ENCODE data around the gene ZMYM2.

The ZMYM2 gene

DNA sequence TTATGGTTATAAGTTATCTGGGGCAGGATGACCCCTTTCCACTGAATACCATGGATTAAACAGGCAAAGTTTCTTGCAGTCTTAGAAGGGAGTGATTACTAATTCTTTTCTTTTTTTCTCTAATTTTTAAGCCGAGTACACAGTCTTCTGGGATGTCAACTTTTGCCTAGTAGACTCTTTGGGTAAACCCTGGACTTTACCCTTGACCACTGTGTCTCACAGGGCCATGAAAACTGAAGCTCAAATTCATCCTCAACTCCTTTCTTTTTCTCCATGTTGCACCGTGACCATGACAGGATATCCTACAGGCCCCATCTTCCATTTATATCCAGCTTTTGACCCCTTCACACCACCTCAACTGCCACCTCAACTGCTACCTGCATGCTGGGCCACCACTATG is 150.5 kb downstream of the ZMYM2 start:
- no peak for DNase-seq

DNA sequence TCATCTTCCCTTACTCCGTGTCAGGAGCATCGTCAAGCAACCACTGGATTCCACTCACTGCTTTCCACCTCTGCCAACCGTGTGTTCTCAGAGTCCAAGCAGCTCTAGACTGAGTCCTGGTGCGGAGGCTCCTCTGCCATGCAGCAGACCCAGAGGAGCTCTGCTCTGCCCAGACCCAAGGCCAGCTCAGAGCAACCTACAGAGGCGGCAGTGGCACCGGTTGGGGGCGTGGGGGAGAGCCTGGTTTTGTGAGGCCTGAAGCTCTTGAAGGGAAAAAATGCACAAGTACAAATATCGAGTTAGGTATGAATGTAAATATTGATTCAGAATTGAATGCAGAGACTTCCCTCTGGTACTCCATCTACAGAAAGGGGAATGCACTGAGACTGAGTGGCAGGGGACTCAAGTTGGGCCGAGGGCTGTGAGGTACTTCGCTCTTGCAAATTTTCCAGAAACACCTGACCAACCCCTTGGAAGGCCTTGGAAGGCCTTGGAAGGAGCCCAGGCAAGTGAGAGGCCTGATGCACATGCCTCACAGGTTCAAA is 155.6 kb downstream of the ZMYM2 start:
- no peak for DNase-seq

- no peak for DNase-seq
Measured at GRCh38 chr13:20116213-20116612, 157.7 kb downstream of the ZMYM2 start.

- DNase-seq: peak; percentile 53
Measured at GRCh38 chr13:20118268-20119140, 160.0 kb downstream of the ZMYM2 start.

DNA sequence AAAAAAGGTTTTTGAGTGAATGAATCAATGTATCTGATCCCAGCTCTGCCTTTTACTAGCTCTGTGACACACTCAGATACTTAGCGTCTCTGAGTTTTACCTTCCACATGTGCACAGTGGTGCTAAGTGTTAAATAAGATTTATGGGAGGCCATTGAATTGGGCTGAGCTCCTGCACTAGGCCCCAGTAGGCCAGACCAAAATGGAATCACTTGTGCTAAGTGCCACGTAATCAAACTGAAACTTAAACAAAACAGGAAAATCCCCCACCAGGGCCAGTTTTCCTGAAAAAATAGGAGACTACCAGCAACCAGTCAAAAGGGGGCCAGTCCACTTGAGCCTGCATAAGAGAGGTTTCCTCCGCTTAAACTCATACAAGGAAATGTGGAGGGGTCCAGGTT is 161.4 kb downstream of the ZMYM2 start:
- DNase-seq: no peak

GRCh38 chr13:20121159-20121525 is 162.6 kb downstream of the ZMYM2 start:
- DNase-seq: no peak

DNA sequence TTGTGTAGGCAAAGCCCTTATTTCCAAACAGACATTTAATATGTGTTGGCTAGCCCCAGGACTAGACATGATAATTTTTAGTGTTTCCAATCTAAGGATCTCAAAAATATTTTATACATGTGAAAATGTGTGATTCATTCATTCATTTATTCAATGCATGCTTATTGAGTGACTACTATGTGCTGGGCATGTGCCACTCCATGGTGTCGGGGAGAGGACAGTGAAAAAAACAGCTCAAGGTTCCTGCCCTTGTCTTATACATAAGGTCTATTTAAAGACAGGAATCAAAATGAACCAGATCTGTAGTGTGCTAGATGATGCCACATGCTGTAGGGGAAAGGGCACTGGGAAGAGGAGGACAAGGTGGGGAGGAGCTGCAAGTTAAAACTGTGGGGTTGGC is 165.8 kb downstream of the ZMYM2 start:
- no peak for DNase-seq

DNA sequence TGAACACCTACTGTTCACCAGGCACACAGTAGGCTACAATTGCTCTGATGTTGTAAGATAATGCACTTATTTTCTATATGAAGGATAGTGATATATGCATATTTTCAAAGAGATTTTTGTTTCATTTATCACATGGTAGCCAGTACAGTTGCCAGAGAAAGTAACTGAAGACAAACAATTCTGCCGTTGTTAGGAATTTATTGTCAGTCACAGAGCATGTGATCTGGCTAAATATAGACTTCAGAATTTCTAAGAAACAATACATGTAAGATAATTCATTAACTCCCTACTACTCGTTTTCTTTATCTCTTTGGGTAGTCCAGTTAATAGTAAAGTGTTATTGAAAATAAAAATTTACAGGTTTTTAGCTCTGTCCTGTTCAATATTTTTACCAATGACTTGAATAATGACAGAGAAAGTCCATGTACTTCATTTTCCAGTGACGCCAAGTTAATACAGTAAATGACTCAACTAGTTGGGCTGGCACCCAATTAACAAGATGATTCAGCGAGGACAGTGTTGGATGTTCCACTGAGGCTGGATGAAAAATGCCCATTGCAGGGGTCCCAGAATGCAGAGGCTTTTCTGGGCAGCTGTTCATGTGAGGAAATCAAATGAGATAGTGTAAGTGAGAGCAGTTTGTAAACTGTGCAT is 166.7 kb downstream of the ZMYM2 start:
- DNase-seq: no peak

GRCh38 chr13:20125783-20126165 is 167.2 kb downstream of the ZMYM2 start:
- DNase-seq: no peak

DNA sequence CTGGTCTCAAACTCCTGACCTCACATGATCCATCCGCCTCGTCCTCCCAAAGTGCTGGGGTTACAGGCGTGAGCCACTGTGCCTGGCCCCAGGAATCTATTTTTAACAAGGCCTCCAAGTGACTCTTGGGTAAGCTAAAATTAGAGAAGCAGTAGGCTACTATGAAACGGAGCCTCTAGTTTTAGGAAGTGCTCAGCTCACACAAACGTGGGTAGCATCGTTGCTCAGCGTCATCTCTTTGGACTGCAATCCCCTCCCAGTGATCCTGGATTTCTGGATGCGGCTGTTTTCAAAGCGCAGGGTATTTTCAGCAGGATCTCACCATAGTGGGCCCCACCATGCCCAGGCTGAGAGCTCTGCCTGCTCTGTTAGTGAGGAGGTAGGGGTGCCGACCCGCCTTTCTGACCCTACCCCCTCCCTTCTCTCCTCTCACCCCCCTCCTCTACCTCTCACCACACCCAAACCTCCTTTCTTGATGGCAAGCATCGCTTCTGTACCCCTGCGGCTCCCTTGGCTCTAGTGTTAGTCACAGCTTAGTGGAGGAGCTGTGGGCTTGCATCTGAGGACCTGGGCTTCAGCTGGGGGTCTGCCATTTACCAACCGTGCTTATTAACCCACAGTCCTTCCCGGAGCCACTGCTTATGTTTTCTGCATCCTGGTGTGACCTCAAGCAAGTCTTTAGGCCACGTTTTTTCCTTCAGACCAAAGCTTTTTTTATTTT is 168.2 kb downstream of the ZMYM2 start:
- no peak for DNase-seq

- peak; percentile 1 for DNase-seq
Measured at GRCh38 chr13:20127262-20127561, 168.7 kb downstream of the ZMYM2 start.

DNA sequence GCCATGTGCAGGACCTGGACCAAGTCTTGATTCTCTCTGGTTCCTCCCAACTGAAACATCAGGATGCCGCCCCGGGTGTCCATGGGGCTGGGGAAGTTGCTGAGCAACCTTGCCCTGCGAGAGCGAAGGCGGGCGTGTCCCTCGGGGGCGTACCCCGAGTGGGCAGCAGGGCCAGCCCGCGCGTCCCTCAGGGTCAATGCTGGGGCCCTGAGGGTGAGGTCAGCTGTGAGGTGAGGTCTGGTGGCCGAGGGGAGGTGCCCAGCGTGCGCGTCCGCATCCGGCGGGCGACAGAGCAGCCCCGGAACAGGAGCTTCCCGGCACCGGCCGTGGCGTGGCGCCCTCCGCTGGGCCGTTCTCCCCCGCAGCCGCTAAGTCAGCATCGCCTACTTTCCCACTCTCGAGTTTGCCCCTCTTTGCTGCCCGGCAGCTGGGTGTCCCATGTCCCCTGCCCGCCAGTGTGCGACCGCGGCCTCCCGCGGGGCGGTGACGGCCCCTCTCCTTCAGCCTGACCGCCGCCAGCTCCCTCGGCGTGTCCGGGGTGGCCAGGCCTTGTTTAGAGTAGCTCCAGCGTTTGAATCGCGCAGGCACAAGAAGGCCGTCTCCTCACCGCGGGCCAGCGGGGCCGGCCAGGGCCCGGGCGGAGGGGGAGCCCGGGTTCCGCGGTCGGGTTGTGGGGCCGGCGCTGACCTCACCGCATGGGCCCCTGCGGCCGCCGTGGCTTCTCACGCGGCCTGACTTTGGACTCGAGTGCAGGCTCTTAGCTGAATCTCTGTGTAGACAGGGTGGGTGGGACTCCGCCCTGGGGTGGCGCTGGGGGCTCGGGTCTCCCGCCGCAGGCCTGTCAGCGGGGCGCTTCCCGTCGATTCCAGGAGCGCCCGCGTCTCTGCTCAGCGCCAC is 169.3 kb downstream of the ZMYM2 start:
- peak; percentile 54 for DNase-seq

GRCh38 chr13:20128459-20128931 is 170.0 kb downstream of the ZMYM2 start:
- DNase-seq: no peak

DNA sequence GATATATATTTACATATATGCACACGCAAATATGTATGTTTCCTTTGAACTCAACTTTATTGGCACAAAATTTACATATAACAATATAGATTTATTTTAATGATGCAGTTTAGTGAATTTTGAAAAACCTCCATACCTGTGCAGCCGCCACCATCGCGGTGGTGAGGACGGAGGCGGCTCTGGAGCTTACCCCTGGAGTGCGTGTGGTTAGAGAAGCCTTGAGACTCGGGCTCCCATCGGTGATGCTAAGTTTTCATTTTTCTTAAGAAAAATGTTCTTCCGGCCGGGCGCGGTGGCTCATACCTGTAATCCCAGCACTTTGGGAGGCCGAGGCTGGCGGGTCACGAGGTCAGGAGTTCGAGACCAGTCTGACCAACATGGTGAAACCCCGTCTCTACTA is 170.5 kb downstream of the ZMYM2 start:
- DNase-seq: no peak

DNA sequence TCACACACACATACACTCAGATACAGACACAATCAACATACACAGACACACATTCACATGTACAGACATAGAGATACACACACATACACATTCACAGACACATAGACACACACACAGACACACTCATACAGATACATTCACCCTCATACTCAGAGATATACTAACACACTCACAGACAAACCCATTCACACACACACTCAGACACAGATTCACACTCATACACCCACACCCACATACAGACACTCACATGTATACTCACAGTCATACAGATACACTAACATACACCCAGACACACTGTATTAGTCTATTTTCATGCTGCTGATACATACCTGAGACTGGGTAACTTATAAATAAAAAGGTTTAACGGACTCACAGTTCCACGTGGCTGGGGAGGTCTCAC is 171.5 kb downstream of the ZMYM2 start:
- no peak for DNase-seq

- DNase-seq: no peak
Measured at GRCh38 chr13:20130652-20131051, 172.1 kb downstream of the ZMYM2 start.

GRCh38 chr13:20131057-20131832 is 172.7 kb downstream of the ZMYM2 start:
- DNase-seq: no peak

DNA sequence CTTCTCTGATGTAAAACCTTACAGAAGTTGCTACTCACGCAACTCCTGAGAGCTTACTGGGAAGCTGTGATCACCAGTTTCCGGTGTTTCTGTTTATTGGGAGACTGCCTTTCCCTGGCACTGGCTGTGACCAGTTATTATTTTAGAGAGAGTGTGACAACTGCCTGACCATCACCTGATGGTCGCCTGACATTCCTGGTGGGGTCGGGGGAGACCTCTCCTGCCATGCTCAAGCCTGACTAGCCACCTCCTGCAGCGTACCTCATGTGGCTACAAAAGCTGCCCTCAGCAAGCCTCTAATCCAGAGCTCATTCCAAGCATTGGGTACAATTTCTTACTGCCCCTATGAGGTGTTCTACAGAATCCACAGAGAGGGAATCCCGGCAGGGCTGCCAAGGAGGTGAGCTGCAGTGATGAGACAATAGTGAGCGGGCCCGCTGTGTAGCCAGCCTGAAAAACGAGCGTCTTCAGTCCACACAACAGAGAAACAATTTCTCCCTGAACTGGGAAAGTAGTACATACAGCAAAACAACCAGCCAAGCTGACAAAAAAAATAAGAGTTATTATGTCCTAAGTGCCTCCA is 173.6 kb downstream of the ZMYM2 start:
- no peak for DNase-seq

DNA sequence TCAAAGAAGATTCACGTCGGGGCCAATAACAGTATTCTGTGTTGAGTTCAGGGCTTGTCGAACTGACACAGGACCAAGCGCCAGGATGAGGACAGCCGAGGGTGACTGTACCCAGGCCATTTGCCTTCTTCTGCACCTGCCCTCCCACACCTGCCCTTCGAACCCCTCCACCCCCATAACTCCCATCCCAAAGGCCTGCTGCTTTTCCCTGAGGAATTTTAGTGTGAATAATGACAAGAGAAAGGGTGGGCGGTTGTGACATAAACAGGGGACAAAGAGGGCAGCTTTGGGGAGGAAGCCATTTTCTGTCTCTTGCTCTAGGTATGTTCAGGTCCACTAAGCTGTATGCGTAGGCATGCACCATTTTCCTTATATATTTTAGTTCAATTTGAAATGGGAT is 176.2 kb downstream of the ZMYM2 start:
- no peak for DNase-seq

DNA sequence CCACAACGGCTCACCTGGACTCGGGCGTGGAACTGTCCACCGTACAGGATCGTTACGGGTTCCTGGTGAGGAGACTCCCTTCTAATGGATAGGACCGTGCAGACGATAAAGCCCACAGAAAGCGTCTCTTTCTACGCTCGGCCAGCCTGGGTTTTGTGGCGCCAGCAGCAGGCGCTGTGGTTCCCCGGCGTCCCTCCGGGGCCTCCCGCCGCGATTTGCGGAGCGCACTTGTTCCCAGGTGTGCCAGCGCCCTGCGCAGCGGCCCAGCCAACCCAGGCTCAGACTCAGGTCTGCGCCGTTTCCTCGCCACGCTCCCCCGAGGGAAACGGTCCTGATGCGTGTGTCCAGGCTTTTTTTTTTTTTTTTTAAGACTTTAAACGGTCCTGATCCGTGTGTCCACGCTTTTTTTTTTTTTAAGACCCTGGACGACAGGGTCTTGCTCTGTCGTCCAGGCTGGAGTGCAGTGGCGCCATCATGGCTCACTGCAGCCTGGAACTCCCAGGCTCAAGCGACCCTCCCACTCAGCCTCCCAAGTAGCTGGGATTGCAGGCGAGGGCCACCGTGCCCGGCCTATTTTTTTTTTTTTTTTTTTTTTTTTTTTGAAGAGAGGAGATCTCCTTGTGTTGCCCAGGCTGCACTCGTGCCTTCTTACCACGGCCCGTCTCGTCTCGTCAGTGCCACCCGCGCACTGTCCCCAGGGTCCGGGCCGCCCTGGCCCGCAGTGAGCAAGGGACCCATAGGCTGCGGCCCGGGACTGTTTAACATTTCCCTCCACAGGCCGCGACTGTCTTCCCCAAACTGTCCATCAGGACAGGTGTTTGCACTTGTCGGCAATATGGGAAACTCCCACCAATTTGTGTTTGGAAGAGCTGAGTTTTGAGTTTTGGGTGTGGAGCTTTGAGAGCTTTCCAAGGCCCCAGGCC is 178.5 kb downstream of the ZMYM2 start:
- DNase-seq: peak; percentile 10

Data from CD4-positive, alpha-beta T cell treated with Interferon gamma for 1 hour (primary cell).